Stromal cell of bone marrow (primary cell): ENCODE results near the gene FIGN.

Experiments used
- DNase-seq: peaks from one replicate; pipeline ENCODE4 v3.0.0-alpha.2; 2012; ENCODE audit warnings: low read depth

The FIGN gene

GRCh38 chr2:163708265-163708664 lies 27.5 kb downstream of the FIGN start:
- DNase-seq = no peak

GRCh38 chr2:163703386-163703785 lies 32.4 kb downstream of the FIGN start:
- no peak for DNase-seq

GRCh38 chr2:163701399-163702195 lies 34.2 kb downstream of the FIGN start:
- no peak for DNase-seq

GRCh38 chr2:163698857-163699256 lies 37.0 kb downstream of the FIGN start:
- DNase-seq = no peak

GRCh38 chr2:163697846-163698637 lies 37.8 kb downstream of the FIGN start:
- no peak for DNase-seq

GRCh38 chr2:163697429-163697828 lies 38.4 kb downstream of the FIGN start:
- DNase-seq = no peak

GRCh38 chr2:163693484-163693883 lies 42.3 kb downstream of the FIGN start:
- no peak for DNase-seq

- DNase-seq = no peak
Measured at GRCh38 chr2:163692611-163693482, 43.0 kb downstream of the FIGN start.

- no peak for DNase-seq
Measured at GRCh38 chr2:163692081-163692480, 43.7 kb downstream of the FIGN start.

GRCh38 chr2:163690896-163691295 lies 44.9 kb downstream of the FIGN start:
- no peak for DNase-seq

GRCh38 chr2:163687217-163687616 lies 48.6 kb downstream of the FIGN start:
- no peak for DNase-seq

- no peak for DNase-seq
Measured at GRCh38 chr2:163686289-163686688, 49.5 kb downstream of the FIGN start.

GRCh38 chr2:163682695-163683094 lies 53.1 kb downstream of the FIGN start:
- peak; percentile 29 for DNase-seq

- DNase-seq = peak; percentile 52
Measured at GRCh38 chr2:163681745-163682144, 54.1 kb downstream of the FIGN start.

GRCh38 chr2:163675388-163675787 lies 60.4 kb downstream of the FIGN start:
- no peak for DNase-seq

- no peak for DNase-seq
Measured at GRCh38 chr2:163673522-163673921, 62.3 kb downstream of the FIGN start.

- DNase-seq = no peak
Measured at GRCh38 chr2:163670929-163671328, 64.9 kb downstream of the FIGN start.

- DNase-seq = no peak
Measured at GRCh38 chr2:163669506-163669905, 66.3 kb downstream of the FIGN start.

- no peak for DNase-seq
Measured at GRCh38 chr2:163667064-163667887, 68.5 kb downstream of the FIGN start.

- DNase-seq = no peak
Measured at GRCh38 chr2:163665817-163666216, 70.0 kb downstream of the FIGN start.

- no peak for DNase-seq
Measured at GRCh38 chr2:163665051-163665450, 70.8 kb downstream of the FIGN start.
